ENCODE measurements around the gene TGFBI.

The TGFBI gene

DNA sequence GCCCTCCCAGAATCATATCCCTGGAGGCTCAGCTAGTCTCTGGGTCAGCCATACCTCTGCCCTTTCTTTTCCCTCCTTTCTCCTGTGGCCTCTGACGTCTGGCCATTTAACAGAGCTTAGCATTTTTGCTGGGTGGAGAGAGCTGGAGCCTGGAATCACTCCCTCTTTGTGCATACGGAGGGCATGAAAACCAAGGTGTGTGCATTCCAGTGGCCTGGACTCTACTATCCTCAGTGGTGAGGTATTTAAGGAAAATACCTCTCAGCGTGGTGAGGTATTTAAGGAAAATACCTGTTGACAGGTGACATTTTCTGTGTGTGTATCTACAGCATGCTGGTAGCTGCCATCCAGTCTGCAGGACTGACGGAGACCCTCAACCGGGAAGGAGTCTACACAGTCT lies 27.5 kb downstream of the TGFBI start:
- WGBS, 2 experiments (ENCODE audit: insufficient coverage in 2 of 2), result 95 to 96% methylated on average over 3 to 4 of the region's 5 CpGs
- Histone ChIP-seq H3K9me3 (ENCODE audit: control insufficient read depth, low read length) (no peaks in the 10 kb centered on the region), H3K4me1 (ENCODE audit: control insufficient read depth, insufficient read depth, low read length, poor library complexity, severe bottlenecking) (peaks cover 78% of the 10 kb centered on the region), H3K4me3 (ENCODE audit: extremely low read depth, insufficient read depth, low read length, poor library complexity, severe bottlenecking) (no peak overlapping the region), H3K27ac (ENCODE audit: low read depth, low read length, severe bottlenecking) (peak overlapping the region; percentile 97), H3K36me3 (ENCODE audit: control insufficient read depth, insufficient read depth, low read length) (peaks cover 75% of the 10 kb centered on the region)

DNA sequence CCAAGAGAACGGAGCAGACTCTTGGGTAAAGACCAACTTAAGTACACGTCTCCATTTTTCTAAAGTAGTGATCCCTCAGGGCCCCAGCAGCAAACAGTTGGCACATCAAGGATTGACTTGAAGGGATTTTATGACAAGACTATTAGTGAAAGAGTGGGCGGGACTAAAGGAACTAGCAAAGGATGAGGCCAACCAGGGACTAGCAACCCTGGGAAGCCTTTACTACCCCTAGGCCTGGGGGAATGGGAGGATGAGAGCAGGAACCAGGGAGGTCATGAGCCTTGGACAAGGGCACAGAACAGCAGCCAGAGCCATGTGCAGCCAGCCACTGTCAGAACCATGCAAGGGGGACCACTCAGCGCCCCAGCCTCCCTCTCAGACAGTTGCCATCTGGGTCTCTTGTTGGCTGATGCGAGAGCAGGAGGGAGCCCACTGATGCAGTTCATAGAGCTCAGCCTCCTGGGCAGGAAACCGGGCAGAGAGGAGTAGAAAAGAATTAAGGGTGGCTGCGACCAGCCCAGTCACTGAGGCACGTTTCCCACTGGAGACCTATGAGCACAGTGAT lies 28.1 kb downstream of the TGFBI start:
- Histone ChIP-seq H3K27ac (ENCODE audit: low read depth, low read length, severe bottlenecking) (peak overlapping the region; percentile 97), H3K4me1 (ENCODE audit: control insufficient read depth, insufficient read depth, low read length, poor library complexity, severe bottlenecking) (peaks cover 77% of the 10 kb centered on the region), H3K4me3 (ENCODE audit: extremely low read depth, insufficient read depth, low read length, poor library complexity, severe bottlenecking) (no peak overlapping the region), H3K9me3 (ENCODE audit: control insufficient read depth, low read length) (no peaks in the 10 kb centered on the region), H3K36me3 (ENCODE audit: control insufficient read depth, insufficient read depth, low read length) (peaks cover 75% of the 10 kb centered on the region)
- WGBS, 2 experiments (ENCODE audit: insufficient coverage in 2 of 2), result 89 to 91% methylated on average over 6 to 7 of the region's 8 CpGs

DNA sequence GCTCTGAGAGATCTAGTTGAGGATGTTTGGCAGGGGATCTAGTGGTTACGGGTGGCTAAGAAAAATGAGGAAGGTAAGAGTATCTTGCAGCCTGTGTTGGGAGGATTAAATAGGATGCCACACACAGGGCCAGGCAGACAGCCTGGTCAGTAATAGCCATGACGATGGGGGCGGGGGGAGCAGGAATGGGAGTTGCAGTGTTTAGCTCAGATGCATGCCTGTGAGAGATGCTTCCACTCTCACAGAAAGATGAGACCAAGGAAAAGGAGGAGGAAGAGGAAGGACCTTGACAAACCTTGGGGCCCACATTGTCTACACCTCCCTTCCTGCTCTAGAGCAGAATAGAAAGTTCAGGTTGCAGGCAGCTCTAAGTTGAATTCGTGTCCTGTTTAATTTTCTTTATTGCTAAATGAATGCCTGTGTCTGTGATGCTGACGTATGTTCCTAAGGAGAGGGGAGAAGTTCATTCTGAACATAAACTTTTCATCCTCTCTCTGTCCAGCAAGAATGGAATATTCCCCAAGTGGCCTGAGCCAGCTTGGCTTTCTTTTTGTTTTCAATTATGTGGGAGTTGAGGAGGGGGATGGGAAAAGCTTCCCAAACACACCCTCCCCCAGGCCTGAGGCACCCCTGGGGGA lies 28.7 kb downstream of the TGFBI start:
- no peak overlapping the region for H3K4me3 ChIP-seq (ENCODE audit: extremely low read depth, insufficient read depth, low read length, poor library complexity, severe bottlenecking)
- H3K36me3 ChIP-seq (ENCODE audit: control insufficient read depth, insufficient read depth, low read length), result peaks cover 75% of the 10 kb centered on the region
- no peaks in the 10 kb centered on the region for H3K9me3 ChIP-seq (ENCODE audit: control insufficient read depth, low read length)
- H3K27ac ChIP-seq (ENCODE audit: low read depth, low read length, severe bottlenecking), result peak overlapping the region; percentile 97
- H3K4me1 ChIP-seq (ENCODE audit: control insufficient read depth, insufficient read depth, low read length, poor library complexity, severe bottlenecking), result peaks cover 70% of the 10 kb centered on the region
- 83 to 89% methylated on average over 2 to 3 of the region's 5 CpGs for WGBS, 2 experiments (ENCODE audit: insufficient coverage in 2 of 2)

DNA sequence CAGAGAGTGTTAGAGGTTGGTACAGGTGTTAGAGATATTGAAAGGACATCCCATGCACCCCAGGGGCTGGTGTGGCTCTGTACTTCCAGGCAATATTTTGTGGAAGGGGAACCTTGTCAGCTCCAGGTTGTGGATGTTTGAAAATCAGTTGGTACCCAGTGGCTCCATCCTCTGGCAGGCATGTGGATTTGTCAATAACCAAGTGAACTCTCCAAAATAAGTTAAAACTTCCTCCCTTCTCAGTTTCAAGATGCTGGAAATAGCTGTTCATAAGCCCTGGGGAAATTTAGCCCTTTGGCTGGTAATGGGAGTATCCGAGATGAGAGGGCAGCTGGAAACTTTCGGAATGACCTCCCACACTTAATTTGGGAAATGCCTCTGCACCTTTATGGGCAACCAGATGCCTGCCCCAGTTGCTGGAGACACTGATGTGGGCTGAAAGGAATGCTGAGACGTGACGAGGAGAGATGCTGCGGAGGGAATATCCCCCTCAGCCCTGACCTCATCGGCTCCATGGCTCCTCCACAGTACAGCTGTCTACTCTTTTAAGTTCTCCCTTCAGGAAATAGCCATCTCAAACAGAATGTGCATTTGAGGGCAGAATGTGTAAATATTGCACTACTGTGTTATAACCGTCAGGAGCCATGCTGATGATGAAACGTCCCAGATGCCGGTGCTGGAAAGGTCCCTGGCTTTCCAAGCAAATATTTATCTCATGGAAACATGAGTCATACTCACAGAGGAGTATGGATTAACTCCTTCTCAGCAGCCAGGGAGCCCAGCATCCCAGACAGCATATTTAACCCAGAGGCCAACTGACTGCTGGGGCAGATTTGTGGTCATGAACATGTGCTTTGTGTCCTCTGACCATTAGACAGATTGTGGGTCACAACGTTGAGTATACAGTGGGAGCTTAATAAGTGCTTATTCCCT lies 29.5 kb downstream of the TGFBI start:
- peaks cover 81% of the 10 kb centered on the region for H3K36me3 ChIP-seq (ENCODE audit: control insufficient read depth, insufficient read depth, low read length)
- H3K4me1 ChIP-seq (ENCODE audit: control insufficient read depth, insufficient read depth, low read length, poor library complexity, severe bottlenecking), result peaks cover 62% of the 10 kb centered on the region
- WGBS, 2 experiments (ENCODE audit: insufficient coverage in 2 of 2), result 37 to 46% methylated on average over 5 to 8 of the region's 10 CpGs
- H3K27ac ChIP-seq (ENCODE audit: low read depth, low read length, severe bottlenecking), result peak overlapping the region; percentile 97
- no peak overlapping the region for H3K4me3 ChIP-seq (ENCODE audit: extremely low read depth, insufficient read depth, low read length, poor library complexity, severe bottlenecking)
- H3K9me3 ChIP-seq (ENCODE audit: control insufficient read depth, low read length), result no peaks in the 10 kb centered on the region

DNA sequence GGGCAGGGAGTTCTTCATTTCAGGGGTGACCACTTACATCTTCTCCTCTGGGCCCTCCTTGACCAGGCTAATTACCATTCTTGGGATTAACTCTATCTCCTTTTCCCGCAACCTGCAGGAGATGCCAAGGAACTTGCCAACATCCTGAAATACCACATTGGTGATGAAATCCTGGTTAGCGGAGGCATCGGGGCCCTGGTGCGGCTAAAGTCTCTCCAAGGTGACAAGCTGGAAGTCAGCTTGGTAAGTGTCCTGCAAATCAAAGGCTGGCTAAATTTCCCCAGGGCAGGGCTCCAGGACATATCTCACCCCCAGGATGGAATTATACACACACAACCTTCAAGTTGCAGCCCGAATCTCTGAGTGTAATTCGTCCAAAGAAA lies 30.2 kb downstream of the TGFBI start:
- H3K9me3 ChIP-seq (ENCODE audit: control insufficient read depth, low read length), result no peaks in the 10 kb centered on the region
- peak overlapping the region; percentile 97 for H3K27ac ChIP-seq (ENCODE audit: low read depth, low read length, severe bottlenecking)
- H3K4me3 ChIP-seq (ENCODE audit: extremely low read depth, insufficient read depth, low read length, poor library complexity, severe bottlenecking), result no peak overlapping the region
- peaks cover 86% of the 10 kb centered on the region for H3K36me3 ChIP-seq (ENCODE audit: control insufficient read depth, insufficient read depth, low read length)
- peaks cover 58% of the 10 kb centered on the region for H3K4me1 ChIP-seq (ENCODE audit: control insufficient read depth, insufficient read depth, low read length, poor library complexity, severe bottlenecking)
- WGBS, 2 experiments (ENCODE audit: insufficient coverage in 2 of 2), result 87 to 100% methylated on average over 3 of the region's 6 CpGs

DNA sequence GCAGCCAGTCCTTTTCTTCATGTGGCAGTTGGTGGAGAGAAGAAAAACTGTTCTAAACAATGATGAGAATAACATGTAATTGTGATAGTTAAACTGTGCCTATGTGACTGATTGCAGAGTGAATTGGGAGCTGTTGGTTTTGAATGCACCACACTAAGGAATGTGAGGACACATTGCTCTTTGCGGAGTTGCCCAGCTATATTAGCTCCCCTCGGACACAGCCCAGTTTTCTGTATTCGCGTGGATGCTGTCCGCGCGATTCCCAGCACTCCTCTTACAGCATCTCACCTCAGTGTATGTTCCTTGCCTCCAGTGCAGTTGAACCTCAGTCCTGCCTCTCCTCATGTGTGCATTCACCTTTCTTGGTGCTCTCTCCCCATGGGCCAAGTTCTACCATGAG lies 32.2 kb downstream of the TGFBI start:
- Histone ChIP-seq H3K4me3 (ENCODE audit: extremely low read depth, insufficient read depth, low read length, poor library complexity, severe bottlenecking) (no peak overlapping the region), H3K36me3 (ENCODE audit: control insufficient read depth, insufficient read depth, low read length) (peaks cover 81% of the 10 kb centered on the region), H3K9me3 (ENCODE audit: control insufficient read depth, low read length) (no peaks in the 10 kb centered on the region), H3K4me1 (ENCODE audit: control insufficient read depth, insufficient read depth, low read length, poor library complexity, severe bottlenecking) (peaks cover 40% of the 10 kb centered on the region), H3K27ac (ENCODE audit: low read depth, low read length, severe bottlenecking) (no peak overlapping the region)
- WGBS, 2 experiments (ENCODE audit: insufficient coverage in 2 of 2), result 98 to 100% methylated on average over 7 of the region's 7 CpGs

DNA sequence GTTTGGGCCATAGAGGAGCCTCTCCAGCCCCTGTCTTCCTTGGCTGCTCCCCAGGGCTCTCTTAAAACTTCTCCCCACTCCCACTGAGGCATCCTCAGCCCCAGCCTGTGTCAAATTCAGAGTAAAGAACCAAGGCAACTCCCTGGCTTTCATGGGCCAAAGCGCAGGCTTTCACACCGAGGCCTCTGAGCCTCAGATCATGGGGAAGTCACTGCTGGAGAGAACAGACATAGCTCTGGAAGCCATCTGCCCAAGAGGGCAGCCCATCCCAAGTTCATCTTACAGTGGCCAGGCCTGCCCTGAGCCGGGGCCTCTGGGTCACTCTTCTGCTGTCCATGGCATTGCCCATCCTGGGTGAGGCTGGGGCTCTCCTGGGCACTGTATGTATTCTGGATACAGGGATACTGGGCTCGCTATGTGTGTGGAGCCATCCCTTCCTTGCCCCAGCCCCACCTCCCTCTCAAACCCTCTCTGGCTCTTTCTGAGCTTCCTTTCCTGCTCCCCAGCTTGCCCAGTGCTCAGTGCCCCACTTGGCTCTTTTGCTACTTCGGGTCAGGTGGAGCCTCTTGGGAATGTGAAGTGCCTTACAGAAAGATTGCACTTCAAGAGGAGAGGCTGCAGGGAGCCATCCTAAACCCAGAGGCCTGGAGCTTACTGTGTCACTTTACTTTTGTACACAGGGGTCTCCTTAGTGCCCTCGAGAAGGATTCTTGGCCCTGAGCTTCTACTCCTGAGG lies 33.0 kb downstream of the TGFBI start:
- no peaks in the 10 kb centered on the region for H3K9me3 ChIP-seq (ENCODE audit: control insufficient read depth, low read length)
- H3K4me1 ChIP-seq (ENCODE audit: control insufficient read depth, insufficient read depth, low read length, poor library complexity, severe bottlenecking), result peaks cover 32% of the 10 kb centered on the region
- peaks cover 72% of the 10 kb centered on the region for H3K36me3 ChIP-seq (ENCODE audit: control insufficient read depth, insufficient read depth, low read length)
- H3K27ac ChIP-seq (ENCODE audit: low read depth, low read length, severe bottlenecking), result no peak overlapping the region
- no peak overlapping the region for H3K4me3 ChIP-seq (ENCODE audit: extremely low read depth, insufficient read depth, low read length, poor library complexity, severe bottlenecking)
- WGBS, 2 experiments (ENCODE audit: insufficient coverage in 2 of 2), result 90 to 96% methylated on average over 4 to 6 of the region's 6 CpGs

DNA sequence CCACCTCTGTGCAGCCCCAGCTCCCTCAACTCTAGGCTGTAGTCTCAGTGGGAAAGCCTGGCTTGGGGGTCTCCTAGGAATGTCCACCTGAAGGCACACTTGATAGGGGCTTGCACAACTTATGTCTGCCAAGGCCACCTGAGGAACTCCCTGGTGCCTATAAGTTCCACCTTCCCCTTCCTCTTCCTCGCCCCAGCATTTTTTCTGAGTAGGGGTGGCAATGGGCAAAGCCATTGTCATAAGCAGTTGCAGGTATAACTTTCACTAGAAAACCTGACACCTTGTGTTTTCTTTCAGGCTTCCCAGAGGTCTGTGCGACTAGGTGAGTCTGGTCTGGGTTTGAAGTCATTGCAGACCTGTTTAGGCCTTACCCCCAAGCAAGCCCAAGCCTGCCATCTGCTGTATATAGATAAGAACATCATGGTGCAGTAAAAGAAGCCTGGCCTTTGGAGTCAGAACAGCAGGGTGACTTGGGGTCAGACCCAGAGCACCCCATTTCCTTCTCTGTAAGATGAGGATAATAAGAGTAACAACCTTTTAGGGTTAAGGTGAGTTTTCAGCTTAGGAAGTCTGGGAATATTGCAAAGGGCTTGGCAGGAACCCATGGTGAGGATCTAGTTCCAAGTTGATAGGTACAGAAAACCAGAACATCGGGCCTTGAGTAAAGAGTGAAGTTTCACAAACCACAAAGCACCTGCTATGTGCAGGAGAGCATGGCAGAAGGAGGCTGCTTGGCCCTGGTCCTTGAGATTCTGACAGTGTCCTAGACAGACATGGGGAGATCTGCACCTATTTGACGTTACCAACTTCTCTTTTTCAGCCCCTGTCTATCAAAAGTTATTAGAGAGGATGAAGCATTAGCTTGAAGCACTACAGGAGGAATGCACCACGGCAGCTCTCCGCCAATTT lies 33.8 kb downstream of the TGFBI start:
- Histone ChIP-seq H3K4me3 (ENCODE audit: extremely low read depth, insufficient read depth, low read length, poor library complexity, severe bottlenecking) (no peak overlapping the region), H3K36me3 (ENCODE audit: control insufficient read depth, insufficient read depth, low read length) (peaks cover 68% of the 10 kb centered on the region), H3K27ac (ENCODE audit: low read depth, low read length, severe bottlenecking) (no peak overlapping the region), H3K9me3 (ENCODE audit: control insufficient read depth, low read length) (no peaks in the 10 kb centered on the region), H3K4me1 (ENCODE audit: control insufficient read depth, insufficient read depth, low read length, poor library complexity, severe bottlenecking) (peaks cover 23% of the 10 kb centered on the region)
- 92 to 93% methylated on average over 2 to 4 of the region's 6 CpGs for WGBS, 2 experiments (ENCODE audit: insufficient coverage in 2 of 2)

DNA sequence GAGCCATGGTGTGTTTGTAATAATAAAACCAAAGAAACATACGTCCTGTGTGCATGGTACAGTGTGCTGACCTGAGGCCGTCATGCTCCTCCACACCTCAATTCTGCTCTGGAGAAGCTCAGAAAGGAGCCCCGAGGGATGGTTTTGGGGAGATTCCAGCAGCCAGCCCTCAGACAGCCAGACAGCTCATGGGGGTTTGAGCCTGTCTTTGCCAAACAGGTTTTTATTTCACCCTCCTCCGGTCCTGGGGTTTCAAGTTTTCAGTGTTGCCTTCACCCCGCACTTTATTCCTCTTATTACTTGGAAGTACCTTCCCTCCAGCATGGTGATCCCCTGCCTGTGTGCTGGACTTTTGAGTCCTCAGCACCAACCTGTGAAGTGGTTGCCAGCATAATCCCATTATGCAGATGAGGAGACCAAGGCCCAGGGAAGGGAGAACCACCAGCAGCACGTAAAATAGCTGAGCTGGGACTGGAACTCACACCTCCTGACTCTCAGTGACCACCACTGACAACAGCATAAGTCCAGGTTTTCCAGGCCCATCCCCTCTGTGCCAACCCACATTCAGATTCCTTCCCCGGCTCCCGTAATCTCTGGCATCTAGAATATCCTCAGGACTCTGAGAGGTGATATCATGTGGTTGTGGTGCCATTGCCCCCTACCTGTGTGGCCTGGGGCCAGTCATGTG lies 35.1 kb downstream of the TGFBI start:
- WGBS, 2 experiments (ENCODE audit: insufficient coverage in 2 of 2), result 87 to 92% methylated on average over 4 to 6 of the region's 8 CpGs

More for the DNA sequence above, 35.1 kb downstream of the TGFBI start:
- no peak overlapping the region for H3K27ac ChIP-seq (ENCODE audit: low read depth, low read length, severe bottlenecking)
- peaks cover 6% of the 10 kb centered on the region for H3K9me3 ChIP-seq (ENCODE audit: control insufficient read depth, low read length)
- H3K4me1 ChIP-seq (ENCODE audit: control insufficient read depth, insufficient read depth, low read length, poor library complexity, severe bottlenecking), result peaks cover 12% of the 10 kb centered on the region
- H3K36me3 ChIP-seq (ENCODE audit: control insufficient read depth, insufficient read depth, low read length), result peaks cover 69% of the 10 kb centered on the region
- H3K4me3 ChIP-seq (ENCODE audit: extremely low read depth, insufficient read depth, low read length, poor library complexity, severe bottlenecking), result no peak overlapping the region
